HEK293T (cell line): ENCODE measurements around the gene TMC1.

Experiments
- CTCF ChIA-PET: fragments of 350-600 bp; formaldehyde crosslinking; extraction: SDS; loops from one replicate; lab custom pipeline; 2021; ENCODE audit warnings: antibody characterized with exemption, inconsistent platforms; lab: Yijun Ruan, JAX
- POLR2A ChIA-PET: fragments of 350-600 bp; formaldehyde crosslinking; extraction: SDS; loops from one replicate; lab custom pipeline; 2020; ENCODE audit warnings: antibody characterized with exemption, inconsistent platforms; lab: Yijun Ruan, JAX
- DNase-seq: peaks from one replicate; pipeline ENCODE4 v3.0.0; 2012; ENCODE audit warnings: mixed read lengths; ENCODE audit errors: extremely low spot score
- ARNT ChIP-seq: fragments of 450-650 bp; IDR thresholded peaks from 2 replicates; pipeline ENCODE4 v1.6.1; 2017; ENCODE audit warnings: mild to moderate bottlenecking
- BHLHE40 ChIP-seq: fragments of 450-650 bp; IDR thresholded peaks from 2 replicates; pipeline ENCODE4 v1.6.1; 2016; ENCODE audit warnings: mild to moderate bottlenecking, moderate library complexity, borderline replicate concordance
- CTBP1 ChIP-seq: fragments of 450-650 bp; IDR thresholded peaks from 2 replicates; pipeline ENCODE4 v1.6.1; 2016; ENCODE audit warnings: borderline replicate concordance
- ELF4 ChIP-seq: fragments of 450-650 bp; IDR thresholded peaks from 2 replicates; pipeline ENCODE4 v1.6.1; 2017; ENCODE audit warnings: antibody characterized with exemption
- FOXA1 ChIP-seq: fragments of 450-650 bp; IDR thresholded peaks from 2 replicates; pipeline ENCODE4 v1.6.1; 2016; ENCODE audit warnings: mild to moderate bottlenecking
- FOXK2 ChIP-seq: fragments of 450-650 bp; IDR thresholded peaks from 2 replicates; pipeline ENCODE4 v1.6.1; 2016; ENCODE audit warnings: mild to moderate bottlenecking
- FOXM1 ChIP-seq: fragments of 450-650 bp; IDR thresholded peaks from 2 replicates; pipeline ENCODE4 v1.6.1; 2017; ENCODE audit warnings: mild to moderate bottlenecking, borderline replicate concordance
- HDGF ChIP-seq: fragments of 450-650 bp; IDR thresholded peaks from 2 replicates; pipeline ENCODE4 v1.6.1; 2017; ENCODE audit warnings: antibody characterized with exemption, borderline replicate concordance
- L3MBTL2 ChIP-seq: fragments of 450-650 bp; conservative IDR thresholded peaks from 2 replicates; pipeline ENCODE4 v1.6.1; 2016; ENCODE audit warnings: mild to moderate bottlenecking
- LEF1 ChIP-seq: fragments of 450-650 bp; IDR thresholded peaks from 2 replicates; pipeline ENCODE4 v1.6.1; 2017; ENCODE audit warnings: mild to moderate bottlenecking, borderline replicate concordance
- NFRKB ChIP-seq: fragments of 450-650 bp; IDR thresholded peaks from 2 replicates; pipeline ENCODE4 v1.6.1; 2016; ENCODE audit warnings: mild to moderate bottlenecking, moderate library complexity
- SP1 ChIP-seq: fragments of 450-650 bp; IDR thresholded peaks from 2 replicates; pipeline ENCODE4 v1.6.1; 2017
- SUZ12 ChIP-seq: fragments of 450-650 bp; IDR thresholded peaks from 2 replicates; pipeline ENCODE4 v1.6.1; 2016; ENCODE audit warnings: mild to moderate bottlenecking
- TARDBP ChIP-seq: fragments of 450-650 bp; IDR thresholded peaks from 2 replicates; pipeline ENCODE4 v1.6.1; 2016
- ZNF384 ChIP-seq: fragments of 450-650 bp; IDR thresholded peaks from 2 replicates; pipeline ENCODE4 v1.6.1; 2016
- TF ChIP-seq, protein P1 (sequence below): fragments of 450-650 bp; IDR thresholded peaks from 2 replicates; pipeline ENCODE4 v1.6.1; 2016

Gene TMC1

DNA sequence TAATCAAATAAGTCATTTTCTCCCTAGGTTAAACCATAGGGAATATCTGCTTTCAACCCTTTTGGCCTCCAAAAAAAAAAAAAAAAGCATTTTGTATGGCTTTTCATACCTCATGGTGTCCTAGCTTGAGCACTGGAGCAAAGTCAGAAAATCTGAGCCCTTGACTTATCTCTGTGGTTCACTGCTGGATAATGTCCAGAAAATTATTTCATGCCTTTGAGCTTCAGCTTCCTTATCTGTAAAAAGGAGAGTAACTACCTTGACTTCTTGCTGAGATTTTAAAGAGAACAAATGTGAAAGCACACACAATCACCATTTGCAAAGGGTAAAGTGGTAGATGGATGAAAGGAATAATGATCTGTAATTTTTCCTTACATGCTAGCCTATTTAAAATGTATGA is 265.5 kb downstream of the TMC1 start:
- POLR2A ChIA-PET: no interaction called here
- TF ChIP-seq TARDBP: no peak
- TF ChIP-seq L3MBTL2: no peak
- TF ChIP-seq ELF4: no peak
- TF ChIP-seq FOXM1: no peak
- TF ChIP-seq LEF1: no peak
- TF ChIP-seq BHLHE40: no peak
- TF ChIP-seq, protein P1, sequence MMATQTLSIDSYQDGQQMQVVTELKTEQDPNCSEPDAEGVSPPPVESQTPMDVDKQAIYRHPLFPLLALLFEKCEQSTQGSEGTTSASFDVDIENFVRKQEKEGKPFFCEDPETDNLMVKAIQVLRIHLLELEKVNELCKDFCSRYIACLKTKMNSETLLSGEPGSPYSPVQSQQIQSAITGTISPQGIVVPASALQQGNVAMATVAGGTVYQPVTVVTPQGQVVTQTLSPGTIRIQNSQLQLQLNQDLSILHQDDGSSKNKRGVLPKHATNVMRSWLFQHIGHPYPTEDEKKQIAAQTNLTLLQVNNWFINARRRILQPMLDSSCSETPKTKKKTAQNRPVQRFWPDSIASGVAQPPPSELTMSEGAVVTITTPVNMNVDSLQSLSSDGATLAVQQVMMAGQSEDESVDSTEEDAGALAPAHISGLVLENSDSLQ: no peak
- TF ChIP-seq NFRKB: no peak
- TF ChIP-seq ZNF384: no peak
- no peak for TF ChIP-seq HDGF
- TF ChIP-seq FOXA1: no peak
- no peak for TF ChIP-seq SUZ12
- TF ChIP-seq FOXK2: no peak
- no peak for TF ChIP-seq SP1
- TF ChIP-seq ARNT: no peak
- no peak for TF ChIP-seq CTBP1
- DNase-seq: no peak
- CTCF ChIA-PET: no interaction called here

- POLR2A ChIA-PET: no interaction called here
- no peak for DNase-seq
- CTCF ChIA-PET: no interaction called here
- TF ChIP-seq HDGF: no peak
- no peak for TF ChIP-seq TARDBP
- TF ChIP-seq, protein P1: no peak
These were observed 267.7 kb downstream of the TMC1 start for GRCh38 chr9:72788966-72789735.

GRCh38 chr9:72789885-72790284 is 268.5 kb downstream of the TMC1 start:
- CTCF ChIA-PET: no interaction called here
- no peak for DNase-seq
- POLR2A ChIA-PET: no interaction called here
- TF ChIP-seq ELF4 (no peak), SUZ12 (no peak), ZNF384 (no peak)

GRCh38 chr9:72790989-72791388 is 269.6 kb downstream of the TMC1 start:
- ChIA-PET CTCF (no interaction called here), POLR2A (no interaction called here)
- no peak for DNase-seq
- TF ChIP-seq FOXK2 (no peak), NFRKB (no peak), FOXM1 (no peak), TARDBP (no peak), ARNT (no peak), SUZ12 (no peak), HDGF (no peak), ELF4 (no peak), L3MBTL2 (no peak), FOXA1 (no peak), SP1 (no peak)
- TF ChIP-seq, protein P1: no peak

GRCh38 chr9:72791436-72791835 is 270.0 kb downstream of the TMC1 start:
- TF ChIP-seq ELF4 (no peak), FOXA1 (no peak), NFRKB (no peak)
- no peak for DNase-seq
- ChIA-PET POLR2A (no interaction called here), CTCF (no interaction called here)

DNA sequence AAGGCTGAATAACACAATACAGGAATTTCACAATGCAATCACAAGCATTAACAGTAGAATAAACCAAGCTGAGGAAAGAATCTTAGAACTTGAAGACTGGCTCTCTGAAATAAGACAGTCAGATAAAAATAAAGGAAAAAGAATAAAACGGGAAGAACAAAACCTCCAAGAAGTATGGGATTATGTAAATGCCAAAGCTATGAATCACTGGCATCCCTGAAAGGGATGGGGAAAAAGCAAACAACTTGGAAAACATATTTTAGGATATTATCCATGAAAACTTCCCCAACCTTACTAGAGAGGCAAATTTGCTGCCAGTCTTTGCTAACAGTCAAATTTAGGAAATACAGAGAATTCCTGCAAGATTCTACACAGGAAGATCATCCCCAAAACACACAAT is 273.5 kb downstream of the TMC1 start:
- no peak for TF ChIP-seq ELF4
- TF ChIP-seq, protein P1: no peak
- no peak for DNase-seq
- ChIA-PET POLR2A (no interaction called here), CTCF (no interaction called here)

DNA sequence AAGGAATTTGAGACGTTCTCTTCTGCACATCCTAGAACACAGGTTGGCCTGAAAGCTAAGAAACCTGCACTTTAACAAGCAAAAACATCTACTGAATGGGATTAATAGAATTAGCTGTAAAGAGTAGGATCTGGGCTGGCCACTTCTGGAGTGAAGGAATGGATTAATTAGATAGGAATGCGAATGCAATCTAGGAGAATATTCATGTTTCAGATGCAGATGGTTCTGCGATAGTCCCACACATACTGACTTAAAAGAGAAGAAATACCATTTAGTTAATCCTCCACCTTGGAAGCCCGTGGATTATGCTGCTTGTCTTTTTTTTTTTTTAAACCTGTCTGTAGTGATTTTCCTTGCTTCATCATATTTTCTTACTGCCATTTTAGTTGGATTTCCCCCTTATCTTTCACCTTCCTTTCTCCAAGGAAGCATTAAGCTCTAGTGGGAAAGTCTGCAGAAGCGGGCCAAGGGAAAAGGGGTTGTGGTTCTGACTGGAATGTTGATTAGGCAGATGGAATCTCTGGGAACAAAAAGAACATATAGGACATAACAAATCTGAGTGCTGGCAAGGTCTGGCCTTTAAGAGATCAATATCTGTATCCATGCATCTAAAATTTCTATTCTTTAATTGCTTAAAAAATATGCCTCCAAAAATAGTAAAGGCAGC is 279.1 kb downstream of the TMC1 start:
- POLR2A ChIA-PET: no interaction called here
- TF ChIP-seq FOXA1 (no peak), LEF1 (no peak), HDGF (no peak), BHLHE40 (no peak), NFRKB (no peak), ZNF384 (no peak), SP1 (no peak), CTBP1 (no peak), FOXM1 (no peak), ARNT (no peak), FOXK2 (no peak), ELF4 (no peak), SUZ12 (no peak), L3MBTL2 (no peak), TARDBP (no peak)
- TF ChIP-seq, protein P1: no peak
- CTCF ChIA-PET: no interaction called here
- no peak for DNase-seq
